ENCODE data around the gene EPHA6. TPM values are rescaled to one million over a fixed set of nuclear protein-coding genes. Genes with fewer than 3 reads are reported as not detected.

EPHA6 gene
- total RNA-seq: not detected in 2 replicates

GRCh38 chr3:96813820-96814650 is at the start of gene EPHA6:
Gene EPHA6, plus strand, starts transcription at chr3:96814594.

DNA sequence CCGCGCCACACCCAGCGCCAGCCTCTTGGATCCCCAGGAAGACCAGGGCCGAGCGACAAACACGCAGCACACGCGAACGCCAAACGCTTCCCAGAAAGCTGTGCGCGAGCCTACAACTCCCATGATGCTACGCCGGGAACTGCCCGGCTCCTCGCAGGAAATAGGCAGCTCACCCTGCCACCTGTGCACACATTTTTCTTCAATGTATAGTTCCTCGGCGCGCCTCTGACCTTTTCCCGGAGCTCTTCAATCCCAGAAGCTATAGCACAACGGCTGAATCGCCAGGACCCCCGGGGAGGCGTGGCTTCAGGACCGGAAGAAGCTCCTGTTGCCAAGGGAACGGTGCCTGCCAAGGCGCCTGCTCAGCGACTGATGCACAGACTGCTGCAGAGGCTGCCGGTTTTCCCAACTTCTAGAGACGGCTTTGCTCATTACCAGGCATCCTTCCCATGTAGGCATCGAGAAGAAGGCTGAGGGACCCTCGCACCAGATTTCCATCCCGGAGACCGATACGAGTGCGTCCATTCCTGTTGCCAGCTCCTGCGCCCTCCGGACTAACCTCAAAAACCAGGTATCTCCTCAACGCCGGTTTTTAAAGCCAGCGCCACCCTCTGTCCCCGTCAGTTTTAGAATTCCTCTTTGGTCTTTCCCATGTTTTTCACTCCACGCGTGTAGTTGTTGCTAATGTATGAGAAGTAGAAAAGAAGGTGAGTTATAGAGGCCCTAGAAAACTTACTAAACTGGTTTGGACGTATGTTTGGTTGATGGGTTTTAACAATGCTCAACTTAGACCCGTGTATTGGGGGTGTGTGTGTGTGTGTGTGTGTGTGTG is 950.2 kb downstream of the EPHA6 start, which contains the start of gene ARL6:
TSS of gene ARL6 (plus strand) at position 352 of the 832 bp plus-strand sequence. CDS start 3,350 bp downstream, outside the sequence.

Measured in airway epithelial cell (primary cell).